Fibroblast of lung (primary cell): ENCODE measurements around the gene ARMC8. TPM values are rescaled to one million over a fixed set of nuclear protein-coding genes. Genes with fewer than 3 reads are reported as not detected.

Source experiments
- DNase-seq, 2 donors: peaks; one replicate each; pipeline versions ENCODE4 v3.0.0 to v3.0.0-alpha.2; 2010; ENCODE audit warnings: low read depth in 2 of 2
- H2AFZ ChIP-seq: 2 replicates; pipeline ENCODE4 v1.5.1; 2012; ENCODE audit warnings: low read length, control low read depth, inconsistent platforms
- H3K27ac ChIP-seq: 2 replicates; pipeline ENCODE4 v1.5.1; 2011; ENCODE audit warnings: low read length, control low read depth; ENCODE audit not compliant: insufficient read depth
- H3K27me3 ChIP-seq: 2 replicates; pipeline ENCODE4 v1.5.1; 2011; ENCODE audit warnings: mild to moderate bottlenecking, low read length; ENCODE audit not compliant: control insufficient read depth, insufficient read depth
- H3K36me3 ChIP-seq: 2 replicates; pipeline ENCODE4 v1.5.1; 2011; ENCODE audit warnings: low read length; ENCODE audit not compliant: control insufficient read depth, insufficient read depth
- H3K4me1 ChIP-seq: 2 replicates; pipeline ENCODE4 v1.5.1; 2011; ENCODE audit warnings: low read length; ENCODE audit not compliant: control insufficient read depth, insufficient read depth; ENCODE audit errors: extremely low read depth
- H3K4me2 ChIP-seq: 2 replicates; pipeline ENCODE4 v1.5.1; 2011; ENCODE audit warnings: low read length, control low read depth; ENCODE audit not compliant: insufficient read depth; ENCODE audit errors: extremely low read depth
- H3K4me3 ChIP-seq, 4 experiments: fragments of 200-600 bp in 1 of 4; sonication (generic) in 1 of 4; replicated peaks in 1 of 4; 2 replicates each; pipeline ENCODE4 v1.5.1; 2011 to 2016; ENCODE audit warnings: low read length in 4 of 4, low read depth in 3 of 4, mild to moderate bottlenecking in 3 of 4, control low read depth in 2 of 4, inconsistent platforms in 1 of 4, mixed read lengths in 1 of 4; ENCODE audit not compliant: insufficient read depth in 1 of 4; ENCODE audit errors: control extremely low read depth in 1 of 4
- H3K79me2 ChIP-seq: 2 replicates; pipeline ENCODE4 v1.5.1; 2012; ENCODE audit warnings: mild to moderate bottlenecking, low read length, inconsistent platforms; ENCODE audit not compliant: control insufficient read depth, insufficient read depth
- H3K9ac ChIP-seq: 2 replicates; pipeline ENCODE4 v1.5.1; 2011; ENCODE audit warnings: mild to moderate bottlenecking, low read length, control low read depth; ENCODE audit not compliant: insufficient read depth
- H3K9me3 ChIP-seq: 2 replicates; pipeline ENCODE4 v1.5.1; 2012; ENCODE audit warnings: low read depth, low read length; ENCODE audit not compliant: control insufficient read depth, insufficient read depth
- H4K20me1 ChIP-seq: 2 replicates; pipeline ENCODE4 v1.5.1; 2011; ENCODE audit warnings: low read length; ENCODE audit not compliant: control insufficient read depth, insufficient read depth; ENCODE audit errors: extremely low read depth
- EZH2 ChIP-seq: IDR thresholded peaks from 2 replicates; pipeline ENCODE4 v1.5.1; 2012; ENCODE audit warnings: low read length, control low read depth, mild to moderate bottlenecking; ENCODE audit errors: missing control alignments
- polyA plus RNA-seq, 2 donors: library from polyadenylated mRNA; depleted of rRNA in 1 of 2; stranded (reverse) in 1 of 2; unstranded in 1 of 2; fragments of >200 nt; gene quantifications; 2 replicates each; pipeline ENCODE4 v1.2.1, GENCODE V29; 2011 to 2012; ENCODE audit warnings: missing spikeins in 1 of 2
- total RNA-seq: library from RNA; depleted of rRNA; stranded (reverse); fragments of >200 nt; gene quantifications from 2 replicates; pipeline ENCODE4 v1.2.1, GENCODE V29; 2014
- TF ChIP-seq, protein P1 (sequence below), 2 donors: IDR thresholded peaks in 1 of 2; conservative IDR thresholded peaks in 1 of 2; 1 replicate in 1 of 2; 2 replicates in 1 of 2; pipeline ENCODE4 v1.5.1; 2011 to 2012; ENCODE audit warnings: low read length in 2 of 2, control low read depth in 1 of 2, inconsistent platforms in 1 of 2, low read depth in 1 of 2, mild to moderate bottlenecking in 1 of 2

Gene ARMC8
- total and polyA plus RNA-seq, 2 donors (not counting 1 experiment from before 2014, with no cell fraction given) = 44.7 to 45.9 TPM

DNA sequence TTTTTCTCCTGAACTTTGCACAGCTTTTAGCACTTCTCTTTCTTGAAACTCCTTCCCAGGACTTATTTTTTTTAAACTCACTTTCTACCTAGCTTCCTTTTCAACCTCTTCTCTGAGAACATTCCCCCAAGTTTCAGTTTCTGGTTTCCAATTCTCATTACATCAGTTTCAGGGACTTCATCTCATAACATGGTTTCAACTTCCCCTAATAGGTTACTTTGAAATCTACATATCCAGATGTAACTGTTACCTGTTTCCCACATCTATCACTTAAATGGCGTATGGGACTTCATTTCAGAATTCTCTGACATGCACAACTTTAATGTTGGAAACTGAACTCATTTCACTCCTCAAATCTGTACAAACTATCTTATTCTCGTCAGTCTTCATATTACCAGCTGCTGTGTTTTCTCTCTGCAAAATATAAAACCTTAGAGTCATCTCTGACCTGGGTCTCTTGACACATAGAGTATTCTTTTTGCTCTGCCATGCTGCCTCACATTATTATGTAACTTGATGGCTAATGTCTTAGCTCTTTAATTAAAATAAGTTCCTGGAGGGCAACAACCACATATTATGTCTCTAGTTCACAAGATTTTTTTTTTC lies 84.2 kb downstream of the ARMC8 start:
- Histone ChIP-seq H4K20me1 (no peaks in the 10 kb centered on the region), H3K9me3 (no peaks in the 10 kb centered on the region), H3K4me3 (no peak overlapping the region), H3K4me1 (no peaks in the 10 kb centered on the region), H3K27me3 (no peaks in the 10 kb centered on the region), H3K79me2 (no peaks in the 10 kb centered on the region), H3K9ac (no peak overlapping the region), H2AFZ (no peak overlapping the region), H3K27ac (no peak overlapping the region), H3K36me3 (no peaks in the 10 kb centered on the region), H3K4me2 (no peak overlapping the region)
- no peak for DNase-seq
- no peak for TF ChIP-seq EZH2
- TF ChIP-seq, protein P1, sequence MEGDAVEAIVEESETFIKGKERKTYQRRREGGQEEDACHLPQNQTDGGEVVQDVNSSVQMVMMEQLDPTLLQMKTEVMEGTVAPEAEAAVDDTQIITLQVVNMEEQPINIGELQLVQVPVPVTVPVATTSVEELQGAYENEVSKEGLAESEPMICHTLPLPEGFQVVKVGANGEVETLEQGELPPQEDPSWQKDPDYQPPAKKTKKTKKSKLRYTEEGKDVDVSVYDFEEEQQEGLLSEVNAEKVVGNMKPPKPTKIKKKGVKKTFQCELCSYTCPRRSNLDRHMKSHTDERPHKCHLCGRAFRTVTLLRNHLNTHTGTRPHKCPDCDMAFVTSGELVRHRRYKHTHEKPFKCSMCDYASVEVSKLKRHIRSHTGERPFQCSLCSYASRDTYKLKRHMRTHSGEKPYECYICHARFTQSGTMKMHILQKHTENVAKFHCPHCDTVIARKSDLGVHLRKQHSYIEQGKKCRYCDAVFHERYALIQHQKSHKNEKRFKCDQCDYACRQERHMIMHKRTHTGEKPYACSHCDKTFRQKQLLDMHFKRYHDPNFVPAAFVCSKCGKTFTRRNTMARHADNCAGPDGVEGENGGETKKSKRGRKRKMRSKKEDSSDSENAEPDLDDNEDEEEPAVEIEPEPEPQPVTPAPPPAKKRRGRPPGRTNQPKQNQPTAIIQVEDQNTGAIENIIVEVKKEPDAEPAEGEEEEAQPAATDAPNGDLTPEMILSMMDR (conservative IDR thresholded peaks at IDR 0.05 in 1 of 2, IDR thresholded peaks at IDR 0.05 in 1 of 2; ENCODE audit: low read depth in 1 of 2, low read length in 2 of 2) = no peak

DNA sequence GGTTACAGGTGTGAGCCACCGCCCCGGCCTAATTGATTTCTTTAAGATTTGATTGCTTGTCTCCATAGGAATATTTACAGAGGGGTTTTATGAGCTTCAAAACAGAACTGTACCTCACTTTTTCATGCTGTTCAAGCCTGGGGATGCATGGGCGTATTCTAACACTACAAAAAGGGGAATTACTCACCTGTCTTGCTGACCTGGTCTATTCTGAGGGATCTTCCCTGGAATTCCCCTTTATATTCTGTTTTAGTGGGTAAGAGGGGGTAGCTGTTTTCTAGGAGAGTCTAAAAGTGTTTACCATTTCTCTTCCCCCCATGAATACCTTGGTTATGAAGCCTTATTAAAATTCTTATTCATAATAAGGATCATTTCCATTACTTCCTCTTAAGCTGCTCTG lies 94.5 kb downstream of the ARMC8 start:
- Histone ChIP-seq H3K4me1 (no peaks in the 10 kb centered on the region), H2AFZ (no peak overlapping the region), H3K27me3 (no peaks in the 10 kb centered on the region), H3K4me2 (no peak overlapping the region), H3K27ac (no peak overlapping the region), H3K4me3 (no peak overlapping the region), H4K20me1 (no peaks in the 10 kb centered on the region), H3K36me3 (peaks cover 2% of the 10 kb centered on the region), H3K9ac (no peak overlapping the region), H3K9me3 (no peaks in the 10 kb centered on the region), H3K79me2 (no peaks in the 10 kb centered on the region)
- TF ChIP-seq, protein P1 (conservative IDR thresholded peaks at IDR 0.05 in 1 of 2, IDR thresholded peaks at IDR 0.05 in 1 of 2; ENCODE audit: low read depth in 1 of 2, low read length in 2 of 2) = no peak
- no peak for TF ChIP-seq EZH2
- no peak for DNase-seq

DNA sequence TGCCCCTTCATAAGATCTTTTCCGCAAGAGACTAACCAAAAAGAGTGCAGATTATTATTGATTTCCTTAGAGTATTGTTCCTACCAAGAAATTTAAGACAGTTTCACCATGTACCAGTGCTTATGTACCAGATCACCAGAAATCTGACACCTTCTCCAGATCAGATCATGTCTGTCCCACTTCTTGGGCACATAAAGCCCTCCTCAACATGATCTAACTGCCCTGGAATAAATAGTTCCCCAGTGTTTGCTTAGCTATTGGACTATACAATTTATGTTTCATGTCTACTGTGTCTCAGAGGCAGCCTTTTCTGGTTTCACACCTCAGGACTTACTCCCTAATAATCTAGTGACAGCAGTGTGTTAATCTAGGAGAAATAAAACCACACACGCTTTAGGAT lies 95.7 kb downstream of the ARMC8 start:
- Histone ChIP-seq H3K4me1 (no peaks in the 10 kb centered on the region), H3K36me3 (peaks cover 2% of the 10 kb centered on the region), H3K9ac (no peak overlapping the region), H3K4me3 (no peak overlapping the region), H4K20me1 (no peaks in the 10 kb centered on the region), H3K79me2 (no peaks in the 10 kb centered on the region), H3K27me3 (no peaks in the 10 kb centered on the region), H3K27ac (no peak overlapping the region), H3K4me2 (no peak overlapping the region), H2AFZ (no peak overlapping the region), H3K9me3 (no peaks in the 10 kb centered on the region)
- no peak for DNase-seq
- no peak for TF ChIP-seq EZH2
- TF ChIP-seq, protein P1 (conservative IDR thresholded peaks at IDR 0.05 in 1 of 2, IDR thresholded peaks at IDR 0.05 in 1 of 2; ENCODE audit: low read depth in 1 of 2, low read length in 2 of 2) = no peak
